Measurements from ENCODE around the gene RTKN2.
"Not testable (repeated sequence)": the region's sequence is repeated elsewhere in the genome, so short reads cannot be mapped to it uniquely, and the experiment has no call there.

The RTKN2 gene

GRCh38 chr10:62268399-62269114 lies at the start of gene RTKN2:
Gene RTKN2 (minus strand): TSS chr10:62268844. CDS start chr10:62268610, 234 bp downstream.
- DNase-seq: peak; percentile 93

- DNase-seq: no peak
These were observed 48.6 kb upstream of the RTKN2 start for GRCh38 chr10:62317257-62317656.

GRCh38 chr10:62309254-62309653 lies 40.6 kb upstream of the RTKN2 start:
- DNase-seq: no peak

- DNase-seq: no peak
These were observed 39.5 kb upstream of the RTKN2 start for GRCh38 chr10:62308101-62308500.

- DNase-seq: no peak
These were observed 39.0 kb upstream of the RTKN2 start for GRCh38 chr10:62307635-62308034.

GRCh38 chr10:62306663-62307062 lies 38.0 kb upstream of the RTKN2 start:
- no peak for DNase-seq

GRCh38 chr10:62305813-62306212 lies 37.2 kb upstream of the RTKN2 start:
- no peak for DNase-seq

- DNase-seq: no peak
These were observed 35.3 kb upstream of the RTKN2 start for GRCh38 chr10:62303922-62304321.

- no peak for DNase-seq
These were observed 34.1 kb upstream of the RTKN2 start for GRCh38 chr10:62302760-62303159.

GRCh38 chr10:62297857-62298256 lies 29.2 kb upstream of the RTKN2 start:
- DNase-seq: no peak

- DNase-seq: no peak
These were observed 15.6 kb upstream of the RTKN2 start for GRCh38 chr10:62284221-62284620.

GRCh38 chr10:62281348-62281747 lies 12.7 kb upstream of the RTKN2 start:
- DNase-seq: not testable (repeated sequence)

- not testable (repeated sequence) for DNase-seq
These were observed 11.7 kb upstream of the RTKN2 start for GRCh38 chr10:62280392-62280791.

GRCh38 chr10:62278441-62278910 lies 9.8 kb upstream of the RTKN2 start:
- no peak for DNase-seq

- DNase-seq: no peak
These were observed 9.3 kb upstream of the RTKN2 start for GRCh38 chr10:62277971-62278370.

- DNase-seq: no peak
These were observed 1.4 kb upstream of the RTKN2 start for GRCh38 chr10:62270020-62270419.

- DNase-seq: no peak
These were observed 631 bp downstream of the RTKN2 start for GRCh38 chr10:62268027-62268398.

GRCh38 chr10:62266611-62267010 lies 2.0 kb downstream of the RTKN2 start:
- no peak for DNase-seq

- DNase-seq: no peak
These were observed 2.5 kb downstream of the RTKN2 start for GRCh38 chr10:62266147-62266546.

GRCh38 chr10:62264702-62265436 lies 3.8 kb downstream of the RTKN2 start:
- DNase-seq: no peak

GRCh38 chr10:62264126-62264525 lies 4.5 kb downstream of the RTKN2 start:
- no peak for DNase-seq

- DNase-seq: no peak
These were observed 7.0 kb downstream of the RTKN2 start for GRCh38 chr10:62261666-62262065.

- DNase-seq: no peak
These were observed 8.6 kb downstream of the RTKN2 start for GRCh38 chr10:62259998-62260397.

- DNase-seq: no peak
These were observed 9.2 kb downstream of the RTKN2 start for GRCh38 chr10:62259456-62259855.
